ENCODE measurements around the gene VANGL2.

Gene VANGL2

DNA sequence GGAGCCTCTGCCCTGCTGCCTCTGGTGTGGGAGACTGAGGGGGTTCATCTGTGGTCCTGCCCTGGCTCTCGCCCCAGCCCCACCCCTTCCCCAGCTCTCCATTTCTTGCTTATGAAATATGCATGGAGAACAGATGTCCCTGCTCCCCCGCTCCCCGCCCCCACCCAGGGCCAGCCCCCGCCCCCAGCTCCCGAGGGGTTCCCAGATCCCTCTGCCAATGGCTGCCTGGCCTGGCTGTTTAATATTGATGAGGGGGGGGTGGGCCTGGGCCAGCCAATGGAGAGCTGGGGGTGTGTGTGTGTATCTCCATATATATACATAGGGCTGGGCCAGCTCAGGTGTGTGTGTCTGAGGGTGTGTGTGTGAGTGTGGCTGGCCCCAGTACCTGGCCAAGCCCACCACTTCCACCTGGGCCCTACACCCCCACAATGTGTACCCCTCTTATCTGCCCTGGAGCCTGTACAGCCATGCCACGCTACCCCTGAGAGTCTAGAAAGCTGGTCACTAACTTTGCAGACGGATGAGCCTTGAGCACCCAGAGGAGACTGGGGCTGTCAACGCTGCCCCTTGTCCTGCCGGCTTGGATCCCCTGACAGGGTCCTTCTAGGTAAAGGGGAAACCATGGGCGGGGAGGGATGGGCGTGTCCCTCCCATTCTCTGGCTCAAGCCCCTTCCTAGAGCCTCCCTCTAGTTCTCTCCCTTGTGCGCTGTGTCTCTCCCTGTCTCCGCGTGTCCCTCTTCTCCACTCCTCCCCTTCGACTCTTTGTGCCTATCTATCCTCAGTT is 33.4 kb upstream of the VANGL2 start, which contains the start of gene NHLH1:
Gene NHLH1, plus strand, starts transcription at position 341 of the 785 bp plus-strand sequence. CDS start 3,661 bp downstream, outside the sequence.
- H3K4me3 ChIP-seq = no peak within 1 kb of the TSS
- no peaks in the 10 kb centered on the region for H3K27me3 ChIP-seq
- H3K27ac ChIP-seq = no peak within 1 kb of the TSS; a peak in 1 of 22 replicates
- H3K36me3 ChIP-seq = peaks cover 0 to under 1% (median 0%) of the 10 kb centered on the region in 11 experiments; a peak in 1 of 22 replicates
- TF ChIP-seq Cebpa-rat (IDR thresholded peaks at IDR 0.05) = no peak
- H3K4me1 ChIP-seq = peaks cover 5 to 28% (median 19%) of the 10 kb centered on the region in 10 experiments
- H3K9me3 ChIP-seq (replicated peaks in 1 of 11) = no peaks in the 10 kb centered on the region
- H4K20me1 ChIP-seq = peaks cover 0 to 4% (median 0%) of the 10 kb centered on the region in 11 experiments; a peak in 1 of 22 replicates
- H3K9ac ChIP-seq = no peak within 1 kb of the TSS
- peak within 1 kb of the TSS in 3 of 11 experiments; percentile 2 to 9 (median 5); a peak in 1 of 22 replicates for H3K4me2 ChIP-seq

DNA sequence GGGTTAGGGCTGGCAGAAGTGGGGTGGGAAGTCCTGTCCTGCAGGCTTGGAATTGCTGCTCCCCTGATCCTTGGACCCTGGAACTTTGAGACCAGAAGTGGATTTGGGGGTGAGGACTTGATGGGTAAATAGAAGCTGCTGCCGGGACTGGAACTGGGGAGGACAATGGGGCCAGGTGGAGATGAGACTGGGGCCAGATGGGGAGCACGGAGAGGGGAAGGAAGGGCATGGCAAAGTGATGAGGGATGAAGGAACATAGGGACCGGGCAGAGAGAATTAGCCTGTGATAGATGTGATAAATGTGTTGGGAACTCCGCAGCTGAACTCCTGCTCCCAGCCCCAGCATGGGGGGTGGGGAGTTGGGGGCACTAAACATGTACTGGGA is 32.9 kb upstream of the VANGL2 start:
- Histone ChIP-seq H3K4me3 (no peak overlapping the region), H3K4me1 (peaks cover 0 to 24% (median 15%) of the 10 kb centered on the region in 10 experiments; a peak in 16 of 20 replicates), H3K36me3 (no peaks in the 10 kb centered on the region), H3K4me2 (peak overlapping the region in 3 of 11 experiments; percentile 2 to 9 (median 5); a peak in 1 of 22 replicates), H4K20me1 (peaks cover 0 to 4% (median 0%) of the 10 kb centered on the region in 11 experiments; a peak in 1 of 22 replicates), H3K27ac (no peak overlapping the region), H3K9ac (no peak overlapping the region), H3K9me3 (replicated peaks in 1 of 11) (no peaks in the 10 kb centered on the region), H3K27me3 (no peaks in the 10 kb centered on the region)
- TF ChIP-seq Cebpa-rat (IDR thresholded peaks at IDR 0.05) = no peak

DNA sequence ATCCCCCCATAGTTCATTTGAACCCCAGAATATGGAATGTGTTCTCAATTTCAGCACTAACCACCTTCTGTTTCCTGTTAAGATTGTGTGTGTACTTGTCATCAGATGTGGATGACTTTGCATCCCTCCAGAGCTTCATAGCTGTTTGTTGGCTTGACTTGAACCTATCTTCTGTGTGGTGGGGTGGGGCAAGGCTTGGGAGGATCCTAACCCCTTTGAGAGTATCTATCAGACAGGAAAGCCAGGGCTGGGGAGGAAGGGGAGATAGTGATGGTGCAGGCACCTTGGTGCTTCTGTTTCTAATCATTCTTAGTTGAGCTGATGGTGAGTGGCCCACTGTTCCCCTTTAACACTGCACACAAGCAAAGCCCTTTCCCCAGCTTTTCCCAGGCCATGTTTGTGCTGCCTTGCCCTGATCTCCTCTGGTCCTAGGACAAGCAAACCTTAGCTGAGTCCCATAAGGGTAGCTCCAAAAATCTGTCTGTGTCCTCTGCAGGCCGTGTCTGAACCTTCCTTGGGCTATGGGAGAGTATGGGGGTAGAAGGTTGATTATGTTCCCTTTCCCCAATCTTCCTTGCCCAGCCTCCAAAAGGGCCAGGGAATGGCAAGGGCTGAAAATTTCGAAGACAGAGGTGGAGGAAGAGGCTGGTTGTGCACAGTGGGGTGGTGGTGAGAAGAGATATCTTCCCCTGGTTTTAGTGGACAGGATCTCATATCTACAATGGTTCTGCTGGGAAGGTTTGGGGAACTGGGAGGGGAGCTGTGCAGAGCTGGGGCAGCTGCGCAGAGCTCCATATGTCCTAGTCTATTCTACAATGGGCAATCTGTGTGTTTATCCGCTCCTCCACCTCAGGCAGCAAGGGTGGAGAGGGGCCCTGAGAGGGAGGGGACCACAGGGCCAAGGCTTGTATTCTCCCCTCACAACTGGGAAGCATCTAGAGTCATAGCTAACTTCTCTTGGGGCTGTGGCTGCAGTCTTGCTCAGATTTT is 32.1 kb upstream of the VANGL2 start:
- peaks cover 0 to 23% (median 9%) of the 10 kb centered on the region in 10 experiments; a peak in 11 of 20 replicates for H3K4me1 ChIP-seq
- no peaks in the 10 kb centered on the region for H3K27me3 ChIP-seq
- no peaks in the 10 kb centered on the region for H3K9me3 ChIP-seq (replicated peaks in 1 of 11)
- TF ChIP-seq Cebpa-rat (IDR thresholded peaks at IDR 0.05) = no peak
- H3K4me3 ChIP-seq = no peak overlapping the region
- no peaks in the 10 kb centered on the region for H3K36me3 ChIP-seq
- H3K4me2 ChIP-seq = peak overlapping the region in 3 of 11 experiments; percentile 2 to 9 (median 5); a peak in 1 of 22 replicates
- no peak overlapping the region for H3K9ac ChIP-seq
- peaks cover 0 to 4% (median 0%) of the 10 kb centered on the region in 11 experiments; a peak in 1 of 22 replicates for H4K20me1 ChIP-seq
- no peak overlapping the region for H3K27ac ChIP-seq

DNA sequence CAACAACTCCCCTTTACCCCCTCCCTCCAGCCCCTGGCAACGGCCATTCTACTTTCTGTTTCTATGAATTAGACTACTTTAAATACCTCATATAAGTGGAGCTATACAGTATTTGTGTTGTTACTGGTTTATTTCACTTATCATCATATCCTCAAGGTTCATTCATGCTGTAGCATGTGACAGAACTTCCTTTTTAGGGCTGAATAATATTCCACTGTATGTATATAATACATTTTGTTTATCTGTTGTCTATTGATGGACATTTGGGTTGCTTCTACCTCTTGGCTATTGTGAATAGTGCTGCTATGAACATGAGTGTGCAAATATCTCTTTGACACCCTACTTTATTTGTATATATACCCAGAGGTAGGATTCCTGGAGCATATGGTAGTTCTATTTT is 31.3 kb upstream of the VANGL2 start:
- no peak overlapping the region for H3K27ac ChIP-seq
- H4K20me1 ChIP-seq = peaks cover 0 to 4% (median 0%) of the 10 kb centered on the region in 11 experiments; a peak in 1 of 22 replicates
- TF ChIP-seq Cebpa-rat (IDR thresholded peaks at IDR 0.05) = no peak
- peaks cover 3 to 31% (median 13%) of the 10 kb centered on the region in 10 experiments for H3K4me1 ChIP-seq
- no peaks in the 10 kb centered on the region for H3K27me3 ChIP-seq
- no peak overlapping the region for H3K4me2 ChIP-seq
- no peak overlapping the region for H3K9ac ChIP-seq
- no peak overlapping the region for H3K4me3 ChIP-seq
- no peaks in the 10 kb centered on the region for H3K36me3 ChIP-seq
- H3K9me3 ChIP-seq (replicated peaks in 1 of 11) = no peaks in the 10 kb centered on the region

DNA sequence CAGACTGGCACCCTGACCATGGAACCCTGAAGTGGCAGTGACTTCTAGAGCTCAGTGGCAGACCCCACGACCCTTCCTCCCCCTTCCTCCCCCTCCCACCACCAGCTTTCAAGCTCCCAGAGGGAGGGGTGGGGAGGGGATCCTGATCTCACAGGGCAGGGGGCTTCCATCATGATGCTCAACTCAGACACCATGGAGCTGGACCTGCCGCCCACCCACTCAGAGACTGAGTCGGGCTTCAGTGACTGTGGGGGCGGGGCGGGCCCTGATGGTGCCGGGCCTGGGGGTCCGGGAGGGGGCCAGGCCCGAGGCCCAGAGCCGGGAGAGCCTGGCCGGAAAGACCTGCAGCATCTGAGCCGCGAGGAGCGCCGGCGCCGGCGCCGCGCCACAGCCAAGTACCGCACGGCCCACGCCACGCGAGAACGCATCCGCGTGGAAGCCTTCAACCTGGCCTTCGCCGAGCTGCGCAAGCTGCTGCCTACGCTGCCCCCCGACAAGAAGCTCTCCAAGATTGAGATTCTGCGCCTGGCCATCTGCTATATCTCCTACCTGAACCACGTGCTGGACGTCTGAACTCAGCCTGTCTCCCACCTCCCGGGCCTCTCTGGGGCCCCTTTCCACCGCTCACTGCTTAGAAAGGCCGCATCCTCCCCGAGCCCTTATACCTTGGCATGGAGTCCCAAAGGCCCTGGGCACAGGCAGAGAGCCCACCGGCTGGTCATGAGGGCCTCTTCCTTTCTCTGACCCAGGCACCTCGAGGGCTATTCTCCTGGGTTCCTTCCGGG is 29.6 kb upstream of the VANGL2 start:
- no peak for TF ChIP-seq Cebpa-rat (IDR thresholded peaks at IDR 0.05)
- Histone ChIP-seq H3K27ac (0 out of 22 replicates have a peak overlapping the region, but pooled peaks of 1 of the 11 experiments have one; percentile 13), H3K9ac (no peak overlapping the region), H4K20me1 (peaks cover 0 to 4% (median 0%) of the 10 kb centered on the region in 11 experiments; a peak in 1 of 22 replicates), H3K9me3 (replicated peaks in 1 of 11) (no peaks in the 10 kb centered on the region), H3K4me1 (peaks cover 19 to 48% (median 30%) of the 10 kb centered on the region in 10 experiments), H3K4me2 (peak overlapping the region in 2 of 11 experiments; percentile 51 to 63; a peak in 4 of 22 replicates), H3K27me3 (no peaks in the 10 kb centered on the region), H3K4me3 (no peak overlapping the region), H3K36me3 (no peaks in the 10 kb centered on the region)

DNA sequence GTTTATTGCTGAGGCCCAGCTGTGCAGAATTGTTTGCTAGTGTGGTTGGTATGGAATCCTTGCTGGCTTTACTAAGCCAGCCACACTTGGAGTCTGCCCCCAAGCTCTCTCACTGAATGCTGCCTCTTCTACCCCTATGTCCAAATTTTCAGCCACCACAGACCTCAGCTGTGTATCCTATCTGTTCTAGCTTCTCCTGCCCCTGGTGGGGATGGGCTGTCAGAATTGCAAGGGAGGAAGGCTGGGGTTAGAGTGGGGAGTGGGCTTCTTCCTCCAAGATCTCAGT is 29.1 kb upstream of the VANGL2 start:
- Histone ChIP-seq H3K27ac (0 out of 22 replicates have a peak overlapping the region, but pooled peaks of 1 of the 11 experiments have one; percentile 13), H3K27me3 (no peaks in the 10 kb centered on the region), H3K9ac (no peak overlapping the region), H3K4me2 (peak overlapping the region in 3 of 11 experiments; percentile 15 to 63 (median 51); a peak in 4 of 22 replicates), H3K9me3 (replicated peaks in 1 of 11) (no peaks in the 10 kb centered on the region), H3K4me3 (no peak overlapping the region), H3K4me1 (peaks cover 25 to 54% (median 34%) of the 10 kb centered on the region in 10 experiments), H4K20me1 (peaks cover 0 to 4% (median 0%) of the 10 kb centered on the region in 11 experiments; a peak in 1 of 22 replicates), H3K36me3 (no peaks in the 10 kb centered on the region)
- no peak for TF ChIP-seq Cebpa-rat (IDR thresholded peaks at IDR 0.05)

DNA sequence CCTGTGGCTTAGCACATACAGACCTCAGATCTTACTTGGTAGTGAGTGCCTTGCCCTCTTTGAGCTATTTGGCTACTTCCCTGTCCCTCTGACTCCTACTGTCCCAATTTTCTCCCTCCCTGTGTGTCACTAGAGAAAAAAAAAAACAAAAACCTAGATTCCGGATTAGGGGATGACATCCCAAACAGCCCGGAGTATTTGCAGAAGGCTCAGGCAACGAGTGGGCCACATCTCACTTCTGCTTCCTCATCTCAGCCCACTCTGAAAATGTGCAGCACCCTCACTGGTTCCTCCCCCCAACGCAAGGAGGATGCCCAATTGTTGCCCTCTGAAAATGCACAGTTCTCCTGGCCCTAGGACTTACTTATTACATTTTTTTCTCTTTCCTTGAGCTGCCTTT is 28.6 kb upstream of the VANGL2 start:
- peaks cover 28 to 58% (median 36%) of the 10 kb centered on the region in 10 experiments for H3K4me1 ChIP-seq
- H3K27ac ChIP-seq = 0 out of 22 replicates have a peak overlapping the region, but pooled peaks of 1 of the 11 experiments have one; percentile 13
- H3K4me3 ChIP-seq = no peak overlapping the region
- H4K20me1 ChIP-seq = peaks cover 0 to 4% (median 0%) of the 10 kb centered on the region in 11 experiments; a peak in 1 of 22 replicates
- H3K9ac ChIP-seq = no peak overlapping the region; a peak in 1 of 22 replicates
- TF ChIP-seq Cebpa-rat (IDR thresholded peaks at IDR 0.05) = no peak
- no peaks in the 10 kb centered on the region for H3K36me3 ChIP-seq
- no peaks in the 10 kb centered on the region for H3K9me3 ChIP-seq (replicated peaks in 1 of 11)
- no peaks in the 10 kb centered on the region for H3K27me3 ChIP-seq
- H3K4me2 ChIP-seq = peak overlapping the region in 3 of 11 experiments; percentile 15 to 63 (median 51); a peak in 4 of 22 replicates

DNA sequence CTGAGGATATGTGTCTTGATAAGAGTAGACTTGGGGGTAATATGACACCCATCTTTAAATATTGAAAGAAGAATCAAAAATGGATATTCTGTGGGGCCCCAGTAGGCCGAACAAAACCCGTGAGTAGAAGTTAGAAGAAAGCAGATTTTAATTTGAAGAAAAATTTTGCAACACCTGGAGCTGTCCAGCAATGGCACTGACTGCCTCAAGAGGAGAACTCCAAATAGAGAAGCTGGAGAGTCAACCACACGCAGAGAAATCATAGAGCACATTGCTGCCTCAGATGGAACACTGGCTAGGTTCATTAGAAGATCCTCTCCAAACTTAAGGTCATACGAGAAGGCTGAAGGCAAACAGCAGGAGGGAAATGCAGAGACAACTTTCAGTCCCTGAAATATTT is 26.7 kb upstream of the VANGL2 start:
- H3K4me2 ChIP-seq = peak overlapping the region in 10 of 11 experiments; percentile 87 to 98 (median 94); a peak in 16 of 22 replicates
- no peak overlapping the region for H3K9ac ChIP-seq
- no peak overlapping the region for H3K27ac ChIP-seq
- H3K9me3 ChIP-seq (replicated peaks in 1 of 11) = no peaks in the 10 kb centered on the region
- H4K20me1 ChIP-seq = no peaks in the 10 kb centered on the region
- TF ChIP-seq Cebpa-rat (IDR thresholded peaks at IDR 0.05) = no peak
- H3K36me3 ChIP-seq = no peaks in the 10 kb centered on the region
- no peaks in the 10 kb centered on the region for H3K27me3 ChIP-seq
- no peak overlapping the region for H3K4me3 ChIP-seq
- peaks cover 28 to 58% (median 33%) of the 10 kb centered on the region in 10 experiments for H3K4me1 ChIP-seq
